Stimulated activated CD4-positive, alpha-beta T cell treated with anti-CD3 and anti-CD28 coated beads, TNF-alpha, amount 100 ng/mL, for 24 hours (primary cell): ENCODE data around the gene C4orf51.

Experiments used
- DNase-seq, 3 experiments: peaks; one replicate each; pipeline ENCODE4 v3.0.0-alpha.2; 2020; ENCODE audit warnings: low read depth in 3 of 3

The C4orf51 gene

DNA sequence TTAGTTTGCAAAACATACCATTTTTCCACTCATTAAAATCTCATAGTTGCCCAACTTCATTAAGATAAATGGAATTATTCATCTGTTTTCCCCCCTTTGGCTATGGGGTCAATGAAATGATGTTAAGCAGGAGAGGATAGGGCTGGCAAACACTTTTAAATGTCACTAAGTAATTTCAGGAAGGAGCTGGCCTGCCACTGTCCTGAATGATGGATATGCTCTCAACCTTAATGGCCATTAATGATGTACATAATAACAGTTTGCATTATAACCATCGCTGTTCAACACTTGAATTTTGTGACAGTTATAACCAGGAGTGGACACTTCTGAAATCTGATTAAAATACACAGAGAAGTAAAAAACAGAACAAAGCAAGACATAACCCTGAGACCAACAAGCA lies 77.2 kb downstream of the C4orf51 start:
- DNase-seq, result no peak

GRCh38 chr4:145760176-145760575 lies 80.2 kb downstream of the C4orf51 start:
- no peak for DNase-seq

DNA sequence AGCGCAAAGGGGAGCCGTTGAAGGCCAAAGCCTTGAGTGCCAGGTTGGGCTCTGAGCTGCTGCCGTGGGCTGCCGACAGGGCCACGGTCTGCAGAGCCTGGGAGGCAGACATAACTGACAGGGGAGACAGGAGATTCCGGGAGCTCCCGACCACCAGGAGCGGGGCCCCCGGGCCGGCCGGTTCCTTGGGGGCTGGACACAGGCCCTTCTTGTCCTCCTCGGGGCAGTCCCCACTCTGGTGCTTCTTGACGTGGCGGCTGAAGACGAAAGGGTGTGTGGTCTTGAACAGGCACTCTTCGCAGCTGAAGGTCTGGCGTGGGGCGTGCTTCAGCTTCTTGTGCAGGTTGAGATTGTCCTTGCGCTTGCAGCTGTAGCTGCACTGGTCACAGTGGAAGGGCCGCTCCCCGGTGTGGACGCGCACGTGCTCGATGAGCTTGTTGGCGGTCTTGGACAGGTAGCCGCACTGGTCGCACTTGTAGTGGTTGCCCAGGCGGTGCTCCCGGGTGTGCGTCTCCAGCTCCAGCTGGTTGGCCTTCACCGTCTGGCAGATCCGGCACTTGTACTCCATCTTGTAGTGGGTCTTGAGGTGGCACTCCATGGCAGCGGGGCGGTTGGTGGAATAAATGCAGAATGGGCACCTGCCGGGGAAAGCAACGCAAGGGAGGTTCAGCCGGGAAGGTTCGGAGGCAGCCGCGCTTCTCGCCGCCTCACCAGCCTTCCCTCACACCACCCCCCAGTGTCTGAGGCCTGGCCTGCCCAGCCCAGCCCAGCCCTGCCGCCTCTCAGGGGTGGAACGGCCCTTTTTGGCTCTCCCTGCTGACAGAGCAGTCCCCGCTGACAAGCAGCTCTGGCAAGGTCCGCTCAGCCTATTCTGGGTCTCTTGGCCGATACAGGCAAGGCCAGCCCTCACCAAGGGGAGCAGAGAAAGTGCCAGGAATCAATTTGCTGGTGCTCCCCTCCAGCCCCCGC lies 81.3 kb downstream of the C4orf51 start:
- no peak for DNase-seq

DNA sequence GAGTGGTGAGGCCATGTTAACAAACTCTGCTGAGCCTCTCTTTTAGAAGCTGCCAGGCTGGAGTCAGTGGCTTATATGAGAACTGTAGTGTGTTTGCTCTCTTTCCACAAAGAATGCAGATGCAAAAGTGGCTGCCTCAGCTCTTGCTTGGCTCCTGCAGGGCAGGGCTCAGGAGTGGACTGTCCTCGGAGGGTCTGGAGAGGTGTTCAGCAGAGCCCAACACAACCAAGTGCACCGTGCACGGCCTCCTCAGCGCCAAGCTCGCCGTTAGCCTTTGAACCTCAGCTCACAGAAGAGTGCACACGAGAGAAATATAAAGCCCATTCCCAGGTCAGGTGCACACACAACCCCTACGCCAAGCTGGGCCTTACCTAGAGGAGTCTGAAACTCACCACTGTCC lies 82.8 kb downstream of the C4orf51 start:
- no peak for DNase-seq

GRCh38 chr4:145763399-145763798 lies 83.5 kb downstream of the C4orf51 start:
- no peak for DNase-seq

DNA sequence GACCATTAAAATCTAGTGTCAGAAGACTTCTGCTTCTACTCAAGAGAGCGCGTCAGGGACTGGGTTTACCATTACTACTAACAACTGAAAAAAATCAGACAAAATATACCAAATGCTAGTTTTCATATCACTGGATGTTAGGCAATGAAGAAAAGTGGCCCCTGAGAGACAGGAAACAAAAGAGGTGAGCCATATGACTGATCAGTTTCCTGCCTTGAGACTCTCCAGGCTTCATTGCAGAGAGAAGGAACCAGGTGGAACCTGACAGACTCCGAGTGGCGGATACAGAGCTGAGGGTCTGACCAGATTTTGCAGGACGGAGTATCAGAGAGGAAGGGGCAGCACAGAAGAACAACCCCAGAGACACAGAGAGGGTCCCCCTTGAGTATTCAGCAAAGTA lies 86.3 kb downstream of the C4orf51 start:
- no peak for DNase-seq

- DNase-seq, result no peak
These were observed 89.6 kb downstream of the C4orf51 start for GRCh38 chr4:145769450-145770037.

DNA sequence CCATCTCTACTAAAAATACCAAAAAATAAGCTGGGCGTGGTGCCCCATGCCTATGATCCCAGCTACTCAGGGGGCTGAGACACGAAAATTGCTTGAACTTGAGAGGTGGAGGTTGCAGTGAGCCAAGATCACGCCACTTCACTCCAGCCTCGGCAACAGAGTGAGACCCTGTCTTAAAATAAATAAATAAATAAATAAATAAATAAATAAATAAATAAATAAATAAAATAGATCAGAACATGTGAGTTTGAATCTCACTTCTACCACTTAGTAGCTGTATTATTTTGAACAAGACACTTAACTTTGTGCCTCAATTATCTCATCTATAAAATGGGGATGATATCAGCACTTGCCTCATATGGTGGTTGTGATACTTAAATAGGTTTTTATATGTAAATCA lies 90.2 kb downstream of the C4orf51 start:
- DNase-seq, result no peak

GRCh38 chr4:145772347-145772746 lies 92.4 kb downstream of the C4orf51 start:
- DNase-seq, result no peak

- DNase-seq, result no peak
These were observed 93.8 kb downstream of the C4orf51 start for GRCh38 chr4:145773581-145774234.

DNA sequence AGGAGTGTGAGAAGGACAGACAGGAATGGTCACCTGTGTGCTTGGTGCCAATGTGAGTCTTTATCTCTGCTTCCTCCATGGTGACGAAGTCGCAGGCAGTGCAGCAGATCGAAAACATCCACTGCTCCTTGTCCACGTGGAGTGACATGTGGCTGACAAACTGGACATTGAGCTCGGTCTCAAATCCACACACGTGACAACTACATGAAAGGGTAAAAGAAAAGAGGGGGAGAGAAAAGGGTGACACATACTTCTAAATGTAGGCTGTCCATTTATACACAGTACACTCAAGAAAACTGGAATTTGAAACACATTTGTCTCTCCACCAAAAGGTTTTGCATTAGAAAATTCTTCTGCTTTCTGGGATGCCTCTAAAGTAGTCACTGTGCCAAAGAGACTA lies 94.5 kb downstream of the C4orf51 start:
- no peak for DNase-seq

- DNase-seq, result no peak
These were observed 95.5 kb downstream of the C4orf51 start for GRCh38 chr4:145775406-145775805.

DNA sequence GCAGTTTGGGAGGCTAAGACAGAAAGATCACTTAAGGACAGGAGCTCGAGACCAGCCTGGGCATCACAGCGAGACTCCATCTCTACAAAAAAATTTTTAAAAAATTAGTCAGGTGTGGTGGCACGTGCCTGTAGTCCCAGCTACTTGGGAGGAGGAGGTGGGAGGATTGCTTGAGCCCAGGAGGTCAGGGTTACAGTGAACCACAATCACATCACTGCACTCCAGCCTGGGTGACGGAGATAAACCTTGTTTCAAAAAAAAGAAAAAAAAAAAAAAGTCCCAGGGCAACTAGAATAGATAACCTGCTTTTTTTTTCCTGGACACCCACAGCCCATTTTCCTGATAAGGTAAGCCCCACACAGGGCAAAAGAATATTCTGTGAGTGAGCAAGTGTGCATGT lies 96.3 kb downstream of the C4orf51 start:
- no peak for DNase-seq

DNA sequence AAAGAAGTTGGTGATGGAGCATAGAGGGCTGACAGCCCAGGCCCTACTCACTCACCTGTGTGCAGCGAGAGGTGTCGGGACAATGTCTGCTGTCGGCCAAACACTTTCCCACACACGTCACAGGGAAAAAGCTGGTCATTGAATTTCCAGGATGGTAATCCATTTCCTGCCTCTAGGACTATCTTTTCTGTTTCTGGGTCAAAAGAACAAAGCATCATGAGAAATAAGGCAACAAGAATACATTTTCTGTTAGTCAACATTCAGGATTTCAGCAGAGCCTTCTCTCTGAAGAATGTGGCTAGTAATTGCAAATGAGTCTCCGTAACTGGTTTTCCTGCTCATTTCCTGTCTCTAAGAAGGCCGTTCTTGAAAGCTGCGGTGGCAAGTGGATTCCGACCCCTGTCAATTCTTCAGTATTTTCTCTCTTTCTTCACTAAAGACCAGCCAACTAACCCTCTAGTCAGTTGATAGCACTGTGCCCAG lies 99.4 kb downstream of the C4orf51 start:
- DNase-seq, result no peak

DNA sequence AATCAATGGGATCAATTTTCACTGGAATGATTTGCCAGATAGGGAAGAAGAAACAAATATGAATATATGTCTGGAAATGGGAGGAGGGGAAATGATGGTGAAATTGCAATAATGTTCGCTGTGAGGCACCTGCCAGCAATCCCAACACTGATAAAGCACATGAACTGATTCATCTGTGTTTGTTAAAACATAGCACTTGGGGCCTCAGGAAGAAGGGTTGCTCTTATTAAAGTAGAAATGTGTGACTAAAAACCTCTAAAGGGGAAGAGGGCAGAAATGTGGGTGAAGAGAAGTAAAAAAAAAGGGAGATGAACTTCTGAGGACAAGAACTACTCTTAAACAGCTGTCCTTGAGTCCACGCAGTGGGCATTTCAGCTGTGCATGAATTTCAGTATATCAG lies 101.4 kb downstream of the C4orf51 start:
- DNase-seq, result no peak
